GM21619 (cell line): ENCODE results near the gene KLHL40.
"Not testable (repeated sequence)": the region's sequence is repeated elsewhere in the genome, so short reads cannot be mapped to it uniquely, and the experiment has no call there.

Experiments used
- ATAC-seq: cut with Tn5 transposase; IDR thresholded peaks from one replicate; pipeline ENCODE4 v1.9.1; 2021; ENCODE audit not compliant: unreplicated experiment

The KLHL40 gene

DNA sequence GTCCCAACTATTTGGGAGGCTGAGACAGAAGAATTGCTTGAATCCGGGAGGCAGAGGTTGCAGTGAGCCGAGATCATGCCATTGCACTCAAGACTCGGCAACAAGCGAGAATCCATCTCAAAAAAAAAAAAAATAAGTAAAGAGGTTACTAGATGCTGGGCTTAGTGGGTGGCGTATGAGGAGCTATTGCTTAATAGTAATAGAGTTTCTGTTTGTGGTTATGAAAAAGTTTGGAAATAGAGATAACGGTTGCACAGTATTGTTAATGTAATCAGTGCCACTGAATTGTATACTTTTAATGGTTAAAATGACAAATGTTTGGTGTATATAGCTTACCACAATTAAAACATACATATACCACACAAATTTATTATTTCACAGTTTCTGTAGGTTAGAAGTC is 32.0 kb downstream of the KLHL40 start:
- no peak for ATAC-seq

GRCh38 chr3:42718338-42718737 is 33.0 kb downstream of the KLHL40 start:
- ATAC-seq: no peak

DNA sequence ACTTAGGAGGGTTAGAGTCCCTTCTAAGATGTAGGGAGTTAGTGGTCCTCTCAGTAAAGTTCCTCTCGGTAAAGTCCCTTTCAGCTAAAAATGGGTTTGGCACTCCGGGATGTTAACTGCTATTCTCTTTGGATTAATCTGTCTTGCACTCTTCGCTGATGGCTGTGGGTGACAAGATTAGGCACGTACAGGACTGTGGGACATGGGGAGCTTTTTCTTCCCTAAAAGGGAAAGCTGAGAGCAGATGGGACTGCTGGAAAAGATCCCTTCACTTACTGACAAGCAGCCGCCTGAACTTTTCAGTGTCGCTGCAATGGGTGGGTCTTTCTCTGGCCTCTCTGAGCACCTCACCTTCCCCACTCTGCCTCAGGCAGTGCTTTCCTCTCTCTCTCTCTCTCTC is 33.7 kb downstream of the KLHL40 start:
- no peak for ATAC-seq

- ATAC-seq: no peak
These were observed 34.8 kb downstream of the KLHL40 start for GRCh38 chr3:42720126-42720525.

DNA sequence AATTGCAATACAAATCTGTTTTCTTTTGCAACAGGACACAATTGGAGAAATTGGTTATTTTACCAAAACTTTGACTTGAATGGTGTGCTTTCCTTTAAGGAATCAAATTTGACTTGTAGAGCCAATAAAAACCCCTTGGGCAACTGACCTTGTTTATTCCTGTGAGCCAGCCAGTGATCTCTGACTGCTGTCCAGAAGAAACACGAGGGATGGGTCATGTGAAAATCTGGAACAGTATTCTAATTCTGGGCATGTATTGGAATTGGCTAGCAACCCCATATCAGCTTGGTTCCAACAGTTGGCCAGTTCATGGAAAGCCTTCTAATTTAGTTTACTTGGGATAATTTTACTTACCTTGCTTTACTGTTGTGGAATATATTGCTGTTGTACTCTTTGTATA is 36.4 kb downstream of the KLHL40 start:
- ATAC-seq: no peak

GRCh38 chr3:42722442-42722841 is 37.1 kb downstream of the KLHL40 start:
- not testable (repeated sequence) for ATAC-seq

- ATAC-seq: no peak
These were observed 37.9 kb downstream of the KLHL40 start for GRCh38 chr3:42723219-42723618.

GRCh38 chr3:42725454-42725853 is 40.1 kb downstream of the KLHL40 start:
- no peak for ATAC-seq

GRCh38 chr3:42728056-42728455 is 42.7 kb downstream of the KLHL40 start:
- ATAC-seq: no peak

DNA sequence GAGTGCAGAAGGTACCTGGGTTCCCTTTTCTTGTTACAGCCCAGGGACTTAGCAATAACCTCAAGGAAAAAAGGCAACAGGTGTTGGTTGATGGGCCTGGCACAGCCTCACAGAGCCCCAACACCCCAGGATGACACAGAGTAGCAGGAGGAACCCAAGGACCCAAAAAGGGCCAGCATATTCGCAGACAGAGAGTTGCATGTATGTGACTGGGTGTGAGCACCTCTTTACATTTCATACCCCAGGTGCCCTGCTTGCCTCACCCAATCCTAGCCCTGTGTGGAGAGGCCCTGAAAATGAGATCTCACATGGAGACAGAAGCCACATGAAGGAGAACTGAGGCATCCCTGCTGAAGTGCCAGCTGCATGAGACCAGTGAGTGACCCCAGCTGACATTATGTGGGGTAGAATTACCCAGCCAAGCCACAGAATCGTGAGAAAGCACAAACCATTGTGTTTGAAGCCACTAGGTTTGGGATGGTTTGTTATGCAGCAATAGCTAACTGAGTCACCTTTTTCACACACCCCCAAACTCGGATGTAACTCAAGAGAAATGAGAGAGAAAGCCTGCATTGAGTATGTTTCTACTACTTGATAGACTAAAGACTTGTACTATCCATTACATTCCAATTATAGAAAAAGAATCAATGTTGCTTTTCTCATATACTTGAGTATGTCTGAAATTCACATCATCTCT is 43.5 kb downstream of the KLHL40 start:
- no peak for ATAC-seq

- no peak for ATAC-seq
These were observed 44.2 kb downstream of the KLHL40 start for GRCh38 chr3:42729404-42730145.

- no peak for ATAC-seq
These were observed 45.0 kb downstream of the KLHL40 start for GRCh38 chr3:42730294-42730693.

DNA sequence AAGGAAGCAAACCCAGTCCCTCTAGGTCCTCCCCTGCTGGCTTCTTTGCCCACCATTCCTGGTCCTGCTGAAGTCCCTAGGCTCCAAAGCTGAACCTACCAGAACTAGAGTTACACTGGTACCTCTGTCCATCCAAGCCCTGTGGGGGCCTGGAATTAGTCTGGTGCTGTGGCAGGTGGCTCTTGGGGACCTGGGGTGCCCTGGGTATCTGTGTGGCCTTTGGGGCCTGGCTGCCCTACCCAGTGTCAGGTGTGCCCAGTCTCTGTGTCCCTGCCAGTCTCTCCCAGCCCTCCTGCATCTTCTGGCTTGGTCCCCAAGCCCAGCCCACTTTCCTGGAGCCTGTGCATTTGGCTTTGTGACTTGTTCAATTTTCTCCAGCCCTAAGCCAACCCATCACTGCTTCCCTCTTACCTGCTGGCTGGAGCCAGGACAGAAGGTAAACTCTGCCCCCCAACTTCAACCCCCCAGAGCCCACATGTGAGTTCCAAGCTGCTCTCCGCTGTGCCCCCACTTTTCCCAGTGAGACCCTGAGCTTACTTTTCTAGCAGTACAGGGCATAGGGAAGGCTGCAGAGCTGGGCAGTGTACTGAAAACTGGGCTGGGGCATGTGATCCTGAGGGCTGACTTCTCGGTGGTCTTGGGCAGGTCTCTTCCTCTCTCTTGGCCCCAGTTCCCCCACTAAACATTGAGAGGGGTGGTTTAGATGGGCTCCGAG is 45.5 kb downstream of the KLHL40 start:
- ATAC-seq: no peak

DNA sequence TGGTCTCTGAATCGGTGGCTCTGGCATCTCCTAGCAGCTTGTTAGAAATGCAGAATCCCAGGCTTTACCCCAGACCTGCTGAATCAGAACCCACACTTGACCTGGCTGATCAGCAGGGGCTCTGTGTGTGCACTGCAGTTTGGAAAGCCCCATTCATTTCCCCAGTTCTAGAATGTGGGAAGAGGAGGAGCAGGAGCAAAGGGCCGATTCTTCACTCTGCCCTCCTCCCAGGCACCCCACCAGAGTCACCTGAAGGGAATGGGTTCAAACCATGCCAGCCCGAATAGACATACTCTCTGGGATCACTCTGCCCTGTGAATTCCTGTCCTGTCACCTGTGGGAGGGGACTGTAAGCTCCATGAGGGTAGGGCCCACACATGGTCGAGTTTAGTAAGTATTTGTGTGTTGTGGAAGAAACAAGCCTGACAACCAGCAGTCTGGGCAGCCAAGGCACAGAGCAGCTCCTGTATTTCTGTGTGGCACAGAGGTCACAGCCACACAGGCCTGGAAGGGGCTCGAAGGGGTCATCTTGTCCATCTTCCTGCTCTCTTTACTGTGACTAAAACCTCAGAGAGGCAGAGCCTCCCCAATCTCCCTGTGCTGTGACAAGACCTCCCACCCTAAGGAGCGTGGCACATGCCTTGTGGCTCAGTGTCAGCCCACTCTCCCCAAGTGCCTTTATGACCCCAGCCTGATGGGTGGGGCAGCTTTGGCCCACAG is 46.3 kb downstream of the KLHL40 start:
- ATAC-seq: no peak

DNA sequence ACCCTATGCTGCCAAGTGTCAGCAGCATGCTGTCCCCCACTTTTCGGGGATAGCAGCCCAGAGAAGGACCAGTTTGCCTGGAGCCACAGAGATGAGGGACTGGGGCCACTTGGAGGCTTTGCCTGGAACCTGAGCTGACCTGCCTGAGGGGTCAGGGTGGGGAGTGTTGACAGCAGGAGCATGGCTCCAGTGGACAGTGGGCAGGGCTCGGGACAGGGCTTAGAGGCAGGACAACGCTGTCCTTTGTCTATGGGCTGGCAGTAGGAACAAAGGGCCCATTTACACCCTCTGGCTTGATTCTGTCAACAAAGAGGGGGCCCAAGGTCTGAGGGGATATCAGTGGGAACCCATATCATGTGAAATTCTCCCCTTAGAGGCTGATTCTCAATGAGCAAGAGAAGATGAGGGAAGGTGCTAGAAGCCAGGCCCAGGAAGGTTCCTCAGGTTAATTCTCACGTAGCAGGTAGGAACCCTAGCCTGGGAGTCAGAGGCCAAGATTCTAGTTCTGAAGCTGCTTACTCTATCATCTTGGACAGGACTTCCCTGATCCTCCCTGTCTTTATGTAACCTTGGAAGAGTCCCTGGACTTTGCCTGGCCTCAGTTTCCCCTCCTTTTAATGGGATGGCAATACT is 47.0 kb downstream of the KLHL40 start:
- no peak for ATAC-seq

DNA sequence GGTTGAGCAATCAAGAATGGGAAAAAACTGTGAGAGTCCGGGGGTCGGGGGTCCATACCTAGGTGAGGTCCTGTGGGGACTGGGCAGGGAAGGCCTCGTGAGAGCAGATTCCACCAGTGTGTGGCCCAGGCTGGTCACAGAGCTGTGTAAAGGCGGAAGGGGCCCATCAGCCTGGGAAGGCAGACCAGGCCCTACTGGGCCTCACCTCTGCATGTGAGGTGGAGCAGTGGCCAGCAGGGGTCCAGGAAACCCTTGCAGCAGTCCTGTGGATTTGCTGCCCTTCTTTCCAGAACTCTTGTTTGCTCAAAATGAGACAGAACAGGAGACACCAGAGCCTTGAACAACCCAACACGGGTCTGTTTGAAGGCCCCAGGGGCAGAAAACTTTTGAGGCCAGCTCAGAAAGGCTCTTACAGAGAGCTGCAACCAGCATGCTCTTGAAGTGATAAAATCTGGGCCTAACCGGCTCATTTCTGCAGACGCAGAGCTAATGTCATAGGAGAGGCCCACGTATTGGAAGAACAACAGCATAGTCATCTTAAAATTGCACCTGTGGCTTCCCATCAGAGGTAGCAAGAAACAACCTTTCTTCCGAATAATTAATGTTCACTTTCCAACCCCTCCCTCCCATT is 47.6 kb downstream of the KLHL40 start:
- no peak for ATAC-seq

DNA sequence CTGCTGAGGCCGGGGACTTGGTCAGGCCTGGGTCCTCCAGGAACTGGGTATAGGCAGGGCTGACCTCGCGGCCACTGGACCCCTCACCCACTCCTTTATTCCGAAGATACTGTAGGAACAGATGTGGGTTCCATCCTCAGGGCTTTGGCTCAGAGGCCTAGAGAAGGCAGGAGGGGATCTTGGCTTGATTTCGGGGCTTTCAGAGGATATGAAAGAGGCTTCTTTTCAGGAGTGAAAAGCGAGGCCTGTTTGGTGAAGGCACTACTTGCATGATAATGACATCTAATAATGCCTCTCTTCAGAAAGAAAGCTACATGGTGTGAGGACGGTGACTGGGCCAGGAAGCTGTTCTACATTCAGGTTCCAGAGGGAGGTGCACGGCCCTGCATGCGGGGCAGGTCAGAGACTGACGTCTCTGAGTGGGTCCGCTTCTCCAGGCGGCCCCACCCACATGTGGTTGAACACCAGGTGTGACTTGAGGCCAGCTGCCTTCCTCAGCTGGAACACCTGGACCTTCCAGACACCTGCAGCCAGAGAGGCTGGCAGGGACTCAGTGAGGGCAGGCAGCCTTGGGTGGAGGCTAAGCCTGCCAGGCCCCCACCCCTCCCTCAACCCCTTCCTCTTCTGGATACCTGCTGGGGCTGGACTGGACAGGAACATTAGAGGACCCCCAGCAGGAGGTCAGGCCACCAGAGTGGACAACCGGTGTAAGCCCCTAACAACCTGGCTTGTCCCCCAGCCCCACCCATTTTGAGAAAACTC is 48.3 kb downstream of the KLHL40 start:
- no peak for ATAC-seq

GRCh38 chr3:42734263-42734860 is 49.0 kb downstream of the KLHL40 start:
- ATAC-seq: no peak

DNA sequence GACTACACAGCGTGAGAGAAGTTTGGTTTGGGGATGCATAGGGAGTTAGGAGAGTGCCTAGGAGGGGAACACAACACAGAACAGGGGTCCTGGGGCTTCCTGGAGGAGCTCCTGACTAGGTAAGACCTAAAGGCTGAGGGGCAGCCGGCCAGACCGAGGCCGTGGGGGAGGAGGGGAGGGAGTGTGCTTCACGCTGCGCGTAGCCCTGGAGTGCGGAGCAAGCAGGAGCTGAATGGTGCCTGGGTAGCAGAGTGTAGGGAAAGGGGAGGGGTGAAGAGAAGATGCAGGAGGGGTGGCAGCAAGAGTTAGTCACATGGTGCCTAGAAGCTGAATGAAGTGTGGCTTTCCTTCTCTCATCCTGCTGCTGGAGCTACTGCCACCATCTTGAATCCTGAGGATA is 49.7 kb downstream of the KLHL40 start:
- ATAC-seq: no peak
